Measurements from ENCODE around the gene CCDC85C. TPM values are rescaled to one million over a fixed set of nuclear protein-coding genes. Genes with fewer than 3 reads are reported as not detected.

Gene CCDC85C
- total RNA-seq, 1 experiment from 2014 or later = 33.2 TPM

DNA sequence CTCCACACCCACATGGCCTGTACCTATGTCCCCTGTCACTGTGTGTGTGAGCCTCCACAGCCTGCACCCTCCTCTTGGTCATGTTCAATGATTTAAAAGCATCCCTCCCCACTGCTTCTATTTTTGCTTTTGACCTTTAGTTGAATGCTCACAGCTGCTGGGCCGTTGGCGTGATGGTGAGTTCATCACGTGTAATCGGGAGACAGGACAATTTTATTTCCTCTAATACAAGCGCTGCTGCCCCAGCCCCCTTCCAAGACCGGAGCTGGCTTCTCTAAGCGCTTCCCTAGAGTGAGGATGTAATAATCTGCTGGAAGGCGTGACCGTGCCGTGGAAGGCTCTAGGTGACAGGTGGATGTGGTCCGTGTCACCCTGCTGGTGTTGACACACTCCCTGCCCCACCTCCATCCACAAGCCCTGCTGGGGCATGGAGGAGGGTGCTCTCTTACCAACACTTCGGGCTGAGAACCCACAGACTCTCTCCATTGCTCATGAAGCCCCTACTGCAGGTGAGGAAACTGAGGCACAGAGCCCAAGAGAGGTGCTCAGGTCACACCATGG lies 25.4 kb downstream of the CCDC85C start:
- no peaks in the 10 kb centered on the region for H3K9me3 ChIP-seq (ENCODE audit: control insufficient read depth, low read depth, low read length)
- H3T11ph ChIP-seq (ENCODE audit: low read length) = no peak overlapping the region
- no peak overlapping the region for H2AFZ ChIP-seq (ENCODE audit: low read length)
- no peak overlapping the region for H2BK5ac ChIP-seq (ENCODE audit: insufficient read length, low read length)
- no peak overlapping the region for H3K56ac ChIP-seq (ENCODE audit: insufficient read length, low read depth, low read length)
- no peaks in the 10 kb centered on the region for H3K79me1 ChIP-seq (ENCODE audit: insufficient read depth, low read depth, low read length, poor library complexity, severe bottlenecking)
- no peak overlapping the region for H4K8ac ChIP-seq (replicated peaks; ENCODE audit: insufficient read length, low read depth, low read length)
- WGBS (ENCODE audit: extremely low coverage, insufficient read length, low lambda C conversion rate) = no CpG with 5 or more reads among the region's 12 CpGs
- H4K91ac ChIP-seq (ENCODE audit: insufficient read length, low read depth, low read length) = no peak overlapping the region
- peaks cover 0 to 6% (median 0%) of the 10 kb centered on the region in 3 experiments; a peak in 2 of 7 replicates for H3K36me3 Mint-ChIP-seq (ENCODE audit: insufficient read depth in 1 of 3, low read depth in 3 of 3)
- H3K27ac ChIP-seq (ENCODE audit: insufficient read length, low read depth, low read length) = no peak overlapping the region
- H3K27ac Mint-ChIP-seq = peak overlapping the region in 1 of 3 experiments; percentile 53; a peak in 2 of 7 replicates
- no peak overlapping the region for H3K4me3 Mint-ChIP-seq
- H3K14ac ChIP-seq (ENCODE audit: insufficient read depth, low read length) = no peak overlapping the region
- H3K4me1 Mint-ChIP-seq = peaks cover 46 to 70% of the 10 kb centered on the region in 2 experiments
- H3K23ac ChIP-seq (ENCODE audit: insufficient read length, low read depth, low read length) = no peak overlapping the region
- H3K27me3 Mint-ChIP-seq (ENCODE audit: low read depth) = peaks cover 3% of the 10 kb centered on the region; the same call in 1 of the 2 replicates
- H2AK5ac ChIP-seq (ENCODE audit: insufficient read length, low read length) = no peak overlapping the region
- H3K9ac ChIP-seq (ENCODE audit: extremely low read depth, insufficient read length, low read length) = no peak overlapping the region
- TF ChIP-seq, protein P1, sequence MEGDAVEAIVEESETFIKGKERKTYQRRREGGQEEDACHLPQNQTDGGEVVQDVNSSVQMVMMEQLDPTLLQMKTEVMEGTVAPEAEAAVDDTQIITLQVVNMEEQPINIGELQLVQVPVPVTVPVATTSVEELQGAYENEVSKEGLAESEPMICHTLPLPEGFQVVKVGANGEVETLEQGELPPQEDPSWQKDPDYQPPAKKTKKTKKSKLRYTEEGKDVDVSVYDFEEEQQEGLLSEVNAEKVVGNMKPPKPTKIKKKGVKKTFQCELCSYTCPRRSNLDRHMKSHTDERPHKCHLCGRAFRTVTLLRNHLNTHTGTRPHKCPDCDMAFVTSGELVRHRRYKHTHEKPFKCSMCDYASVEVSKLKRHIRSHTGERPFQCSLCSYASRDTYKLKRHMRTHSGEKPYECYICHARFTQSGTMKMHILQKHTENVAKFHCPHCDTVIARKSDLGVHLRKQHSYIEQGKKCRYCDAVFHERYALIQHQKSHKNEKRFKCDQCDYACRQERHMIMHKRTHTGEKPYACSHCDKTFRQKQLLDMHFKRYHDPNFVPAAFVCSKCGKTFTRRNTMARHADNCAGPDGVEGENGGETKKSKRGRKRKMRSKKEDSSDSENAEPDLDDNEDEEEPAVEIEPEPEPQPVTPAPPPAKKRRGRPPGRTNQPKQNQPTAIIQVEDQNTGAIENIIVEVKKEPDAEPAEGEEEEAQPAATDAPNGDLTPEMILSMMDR (conservative IDR thresholded peaks at IDR 0.05) = no peak
- no peak overlapping the region for H4K5ac ChIP-seq (ENCODE audit: insufficient read length, low read depth, low read length)
- no peaks in the 10 kb centered on the region; a peak in 1 of 5 replicates for H3K9me3 Mint-ChIP-seq
- peaks cover 3% of the 10 kb centered on the region for H4K20me1 ChIP-seq (ENCODE audit: control insufficient read depth, insufficient read depth, insufficient read length)
- no peak for DNase-seq
- H3K4me1 ChIP-seq (ENCODE audit: insufficient read depth, low read length) = peaks cover 7% of the 10 kb centered on the region; the same call in 1 of the 2 replicates
- H2BK12ac ChIP-seq (ENCODE audit: insufficient read length, low read depth, low read length) = no peak overlapping the region
- H3K23me2 ChIP-seq (ENCODE audit: insufficient read length, low read depth, low read length, poor library complexity, severe bottlenecking) = no peaks in the 10 kb centered on the region
- H2BK120ac ChIP-seq (ENCODE audit: low read depth, low read length, poor library complexity, severe bottlenecking) = no peak overlapping the region
- H3K79me2 ChIP-seq (ENCODE audit: insufficient read depth, low read length) = peaks cover 2% of the 10 kb centered on the region; the same call in 1 of the 2 replicates
- H3K27me3 ChIP-seq (ENCODE audit: insufficient read depth, low read length) = no peaks in the 10 kb centered on the region
- no peak overlapping the region for H2BK15ac ChIP-seq (ENCODE audit: low read depth, low read length)
- H2BK20ac ChIP-seq (ENCODE audit: low read depth, low read length, poor library complexity, severe bottlenecking) = no peak overlapping the region
- no peak overlapping the region for H3K4me2 ChIP-seq (ENCODE audit: insufficient read depth, insufficient read length, low read length)
- no peak overlapping the region for H3K4ac ChIP-seq (ENCODE audit: low read depth, low read length)
- H3K18ac ChIP-seq (ENCODE audit: insufficient read length, low read depth, low read length) = no peak overlapping the region
